DMS153 treated with DMSO at 0.1 percent for 48 hours (cell line): ENCODE results near the gene BABAM2.
A peak's percentile ranks its signal among the peaks of the same experiment; 100 is the strongest.

ENCODE experiments used
- DNase-seq: peaks from one replicate; lab custom pipeline; 2025; ENCODE audit not compliant: unreplicated experiment; lab: John Stamatoyannopoulos, UW

Gene BABAM2

GRCh38 chr2:28270456-28271152, 380.1 kb downstream of the BABAM2 start:
- no peak for DNase-seq

- DNase-seq: no peak
Observed at GRCh38 chr2:28271231-28271918, 380.8 kb downstream of the BABAM2 start.

GRCh38 chr2:28271919-28272250, 381.4 kb downstream of the BABAM2 start:
- DNase-seq: no peak

- no peak for DNase-seq
Observed at GRCh38 chr2:28273751-28274150, 383.2 kb downstream of the BABAM2 start.

GRCh38 chr2:28274911-28275685, 384.6 kb downstream of the BABAM2 start:
- DNase-seq: no peak

- no peak for DNase-seq
Observed at GRCh38 chr2:28276076-28276618, 385.6 kb downstream of the BABAM2 start.

GRCh38 chr2:28276807-28277206, 386.3 kb downstream of the BABAM2 start:
- no peak for DNase-seq

- DNase-seq: peak; percentile 89
Observed at GRCh38 chr2:28277466-28277865, 386.9 kb downstream of the BABAM2 start.

GRCh38 chr2:28279371-28279770, 388.8 kb downstream of the BABAM2 start:
- DNase-seq: no peak

- DNase-seq: no peak
Observed at GRCh38 chr2:28280619-28281018, 390.1 kb downstream of the BABAM2 start.

GRCh38 chr2:28281739-28282138, 391.2 kb downstream of the BABAM2 start:
- no peak for DNase-seq

- DNase-seq: no peak
Observed at GRCh38 chr2:28282248-28282647, 391.7 kb downstream of the BABAM2 start.

GRCh38 chr2:28282861-28283646, 392.5 kb downstream of the BABAM2 start:
- no peak for DNase-seq

GRCh38 chr2:28283861-28284260, 393.3 kb downstream of the BABAM2 start:
- no peak for DNase-seq

- DNase-seq: no peak
Observed at GRCh38 chr2:28286678-28287077, 396.1 kb downstream of the BABAM2 start.

- no peak for DNase-seq
Observed at GRCh38 chr2:28287256-28287915, 396.9 kb downstream of the BABAM2 start.

GRCh38 chr2:28288620-28289019, 398.1 kb downstream of the BABAM2 start:
- DNase-seq: no peak

- DNase-seq: no peak
Observed at GRCh38 chr2:28291811-28292440, 401.4 kb downstream of the BABAM2 start.

- no peak for DNase-seq
Observed at GRCh38 chr2:28292491-28292890, 402.0 kb downstream of the BABAM2 start.

GRCh38 chr2:28293416-28293815, 402.9 kb downstream of the BABAM2 start:
- no peak for DNase-seq
